ENCODE measurements around the gene TMEM30B. TPM values are rescaled to one million over a fixed set of nuclear protein-coding genes. Genes with fewer than 3 reads are reported as not detected.

Gene TMEM30B
- total RNA-seq, 1 experiment from 2014 or later = 0.12 TPM

- Histone ChIP-seq H3K4me1 (ENCODE audit: control insufficient read depth in 1 of 2, insufficient read depth in 2 of 2, low read length in 2 of 2) (peaks cover 4 to 25% of the 10 kb centered on the region in 2 experiments; a peak in 3 of 4 replicates), H3K9me3 (ENCODE audit: control insufficient read depth in 1 of 2, insufficient read depth in 1 of 2, low read depth in 1 of 2, low read length in 2 of 2) (no peaks in the 10 kb centered on the region; a peak in 1 of 4 replicates), H3K79me2 (ENCODE audit: insufficient read depth, low read length) (peaks cover 8% of the 10 kb centered on the region), H3K27ac (ENCODE audit: low read depth, low read length) (peak within 1 kb of the TSS; percentile 50), H3K27me3 (ENCODE audit: insufficient read depth, low read length) (no peaks in the 10 kb centered on the region), H3K4me2 (ENCODE audit: low read length) (peak within 1 kb of the TSS; percentile 96), H3K9ac (ENCODE audit: low read length) (peak within 1 kb of the TSS; percentile 70), H2AFZ (ENCODE audit: low read depth, low read length, poor library complexity, severe bottlenecking) (peak within 1 kb of the TSS; percentile 74), H3K36me3 (ENCODE audit: control insufficient read depth in 1 of 2, insufficient read depth in 2 of 2, low read length in 2 of 2) (no peaks in the 10 kb centered on the region), H3K4me3 (replicated peaks in 1 of 2; ENCODE audit: low read depth in 1 of 2, low read length in 2 of 2) (peak within 1 kb of the TSS; percentile 70 to 80), H4K20me1 (ENCODE audit: insufficient read depth) (no peaks in the 10 kb centered on the region), H3K9me2 (ENCODE audit: insufficient read depth) (no peaks in the 10 kb centered on the region)
- BruUV-seq (replicated peaks) = no TSS peak
- intact Hi-C loops (cut with micrococcal nuclease) = no loop called here
- peak; percentile 54 for DNase-seq (ENCODE audit: low read depth, low spot score)
- RAD21 ChIA-PET (ENCODE audit: low non-redundant PET in 1 of 2, low total read pairs in 2 of 2, uncharacterized antibody in 2 of 2, unreplicated experiment in 2 of 2) = no interaction called here
- TF ChIP-seq CBX3 (IDR thresholded peaks at IDR 0.05; ENCODE audit: low read depth) = 0 out of 2 replicates have a peak, but pooled peaks have one; percentile 15
- peak; percentile 78 for TF ChIP-seq TCF7L2 (IDR thresholded peaks at IDR 0.05; ENCODE audit: borderline replicate concordance, extremely low read depth, insufficient read depth, insufficient read length)
- TF ChIP-seq SIN3A (IDR thresholded peaks at IDR 0.05; ENCODE audit: low read depth) = no peak
- TF ChIP-seq POLR2A (IDR thresholded peaks at IDR 0.05; ENCODE audit: borderline replicate concordance, extremely low read depth, insufficient read depth, insufficient read length) = peak; percentile 60
- no peak for TF ChIP-seq YY1 (IDR thresholded peaks at IDR 0.05; ENCODE audit: extremely low read depth, insufficient replicate concordance, low read depth, low read length)
- peak; percentile 30; the same call in 1 of the 2 replicates for TF ChIP-seq ZFX (IDR thresholded peaks at IDR 0.05)
- TF ChIP-seq POLR2AphosphoS5 (IDR thresholded peaks at IDR 0.05; ENCODE audit: low read depth, low read length) = peak; percentile 46
- peak; percentile 57; the same call in 1 of the 2 replicates for TF ChIP-seq EGR1 (IDR thresholded peaks at IDR 0.05; ENCODE audit: low read depth)
- peak; percentile 67 for TF ChIP-seq ELF1 (IDR thresholded peaks at IDR 0.05; ENCODE audit: borderline replicate concordance, low read depth)
- TF ChIP-seq SRF (IDR thresholded peaks at IDR 0.05; ENCODE audit: low read depth) = no peak
- TF ChIP-seq, protein P1, sequence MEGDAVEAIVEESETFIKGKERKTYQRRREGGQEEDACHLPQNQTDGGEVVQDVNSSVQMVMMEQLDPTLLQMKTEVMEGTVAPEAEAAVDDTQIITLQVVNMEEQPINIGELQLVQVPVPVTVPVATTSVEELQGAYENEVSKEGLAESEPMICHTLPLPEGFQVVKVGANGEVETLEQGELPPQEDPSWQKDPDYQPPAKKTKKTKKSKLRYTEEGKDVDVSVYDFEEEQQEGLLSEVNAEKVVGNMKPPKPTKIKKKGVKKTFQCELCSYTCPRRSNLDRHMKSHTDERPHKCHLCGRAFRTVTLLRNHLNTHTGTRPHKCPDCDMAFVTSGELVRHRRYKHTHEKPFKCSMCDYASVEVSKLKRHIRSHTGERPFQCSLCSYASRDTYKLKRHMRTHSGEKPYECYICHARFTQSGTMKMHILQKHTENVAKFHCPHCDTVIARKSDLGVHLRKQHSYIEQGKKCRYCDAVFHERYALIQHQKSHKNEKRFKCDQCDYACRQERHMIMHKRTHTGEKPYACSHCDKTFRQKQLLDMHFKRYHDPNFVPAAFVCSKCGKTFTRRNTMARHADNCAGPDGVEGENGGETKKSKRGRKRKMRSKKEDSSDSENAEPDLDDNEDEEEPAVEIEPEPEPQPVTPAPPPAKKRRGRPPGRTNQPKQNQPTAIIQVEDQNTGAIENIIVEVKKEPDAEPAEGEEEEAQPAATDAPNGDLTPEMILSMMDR (IDR thresholded peaks at IDR 0.05 in 2 of 3, conservative IDR thresholded peaks at IDR 0.05 in 1 of 3; ENCODE audit: borderline replicate concordance in 1 of 3, insufficient read depth in 1 of 3, low read depth in 2 of 3, low read length in 2 of 3) = peak in 2 of 3 experiments; percentile 8 to 16; a peak in 1 of 6 replicates
- TF ChIP-seq MAX (IDR thresholded peaks at IDR 0.05) = peak; percentile 47; the same call in 1 of the 2 replicates
- TF ChIP-seq RAD21 (IDR thresholded peaks at IDR 0.05; ENCODE audit: low read depth) = peak; percentile 50
- ATAC-seq = peak; percentile 80
- POLR2A ChIA-PET = interaction anchor here (0.7 kb wide), 1 partner anchor 478 kb away, joined by 3 read pairs; no protein-coding TSS in a partner anchor
- CTCF ChIA-PET = interaction anchor here (0.8 kb wide), 1 partner anchor 139 kb away, joined by 3 read pairs; no protein-coding TSS in a partner anchor
These were observed 40.4 kb upstream of the TMEM30B start, which contains the start of gene PRKCH for GRCh38 chr14:61321385-61322010. Gene PRKCH (plus strand): TSS chr14:61321579. CDS start chr14:61322102, 523 bp downstream.

All from HCT116 (cell line).